OCI-LY7 (cell line): ENCODE data around the gene PNRC1. TPM values are rescaled to one million over a fixed set of nuclear protein-coding genes. Genes with fewer than 3 reads are reported as not detected.

ENCODE experiments used
- BruUV-seq: library from RNA; stranded (reverse); fragments of 400-500 nt; replicated peaks from 2 replicates; lab custom pipeline; 2021; lab: Mats Ljungman, UMichigan
- CTCF ChIA-PET: fragments of 300-600 bp; sonication (Branson Sonifier 250); formaldehyde crosslinking; loops from one replicate; lab custom pipeline; 2022; ENCODE audit warnings: antibody characterized with exemption; ENCODE audit not compliant: unreplicated experiment; lab: Charles Lee
- POLR2A ChIA-PET: fragments of 300-600 bp; sonication (Branson Sonifier 250); formaldehyde crosslinking; loops from one replicate; lab custom pipeline; 2022; ENCODE audit warnings: antibody characterized with exemption; lab: Charles Lee
- DNase-seq: peaks from one replicate; pipeline ENCODE4 v3.0.0-alpha.2; 2015; ENCODE audit warnings: low spot score
- H2AFZ ChIP-seq: fragments of 200-600 bp; sonication (generic), shearing (Covaris generic); 2 replicates; pipeline ENCODE4 v1.6.1; 2014; ENCODE audit warnings: mild to moderate bottlenecking, antibody characterized with exemption, low read length, moderate library complexity
- H3K27ac ChIP-seq: fragments of 200-600 bp; sonication (generic); 2 replicates; pipeline ENCODE4 v1.5.1; 2014; ENCODE audit warnings: mixed run types, low read depth, mild to moderate bottlenecking, moderate library complexity, low read length, inconsistent platforms; ENCODE audit not compliant: poor library complexity, severe bottlenecking
- H3K36me3 ChIP-seq: fragments of 200-600 bp; sonication (generic); 2 replicates; pipeline ENCODE4 v1.6.1; 2014; ENCODE audit warnings: mild to moderate bottlenecking, antibody characterized with exemption, low read length, moderate library complexity, mixed read lengths; ENCODE audit not compliant: insufficient read depth
- H3K4me1 ChIP-seq: fragments of 200-600 bp; sonication (generic); 2 replicates; pipeline ENCODE4 v1.5.1; 2014; ENCODE audit warnings: mild to moderate bottlenecking, low read length; ENCODE audit not compliant: insufficient read depth, poor library complexity, severe bottlenecking
- H3K4me2 ChIP-seq: fragments of 200-600 bp; sonication (generic); 2 replicates; pipeline ENCODE4 v1.6.1; 2014; ENCODE audit warnings: mild to moderate bottlenecking, low read length
- H3K4me3 ChIP-seq: fragments of 200-600 bp; sonication (generic); 2 replicates; pipeline ENCODE4 v1.5.1; 2014; ENCODE audit warnings: mild to moderate bottlenecking, low read depth, low read length; ENCODE audit not compliant: poor library complexity, severe bottlenecking
- H3K79me2 ChIP-seq: fragments of 200-600 bp; sonication (generic); 2 replicates; pipeline ENCODE4 v1.6.1; 2016; ENCODE audit warnings: low read depth, mild to moderate bottlenecking, low read length, moderate library complexity, mixed read lengths; ENCODE audit not compliant: insufficient read depth
- H3K9me2 ChIP-seq: fragments of 200-600 bp; sonication (generic); 2 replicates; pipeline ENCODE4 v1.6.1; 2016; ENCODE audit warnings: mild to moderate bottlenecking, low read length, mixed read lengths; ENCODE audit not compliant: insufficient read depth
- H3K9me3 ChIP-seq: fragments of 200-600 bp; sonication (generic); 2 replicates; pipeline ENCODE4 v1.6.1; 2014; ENCODE audit warnings: mild to moderate bottlenecking, mixed run types, low read length, mixed read lengths
- H4K20me1 ChIP-seq: fragments of 200-600 bp; sonication (generic); 2 replicates; pipeline ENCODE4 v1.6.1; 2014; ENCODE audit warnings: mild to moderate bottlenecking, antibody characterized with exemption, low read length, moderate library complexity, mixed read lengths; ENCODE audit not compliant: insufficient read depth
- CTCF ChIP-seq: fragments of 200-600 bp; sonication (generic); conservative IDR thresholded peaks from 2 replicates; pipeline ENCODE4 v1.5.1; 2014; ENCODE audit warnings: mild to moderate bottlenecking, antibody characterized with exemption, low read length, moderate library complexity, mixed read lengths
- EZH2phosphoT487 ChIP-seq: fragments of 200-600 bp; sonication (generic); IDR thresholded peaks from 2 replicates; pipeline ENCODE4 v1.6.1; 2018; ENCODE audit warnings: low read depth, borderline replicate concordance, mild to moderate bottlenecking, mixed run types, antibody characterized with exemption, low read length, moderate library complexity, mixed read lengths
- intact Hi-C: fragments of 100-400 bp; cut with micrococcal nuclease; formaldehyde crosslinking; loops from one replicate; pipeline ENCODE4 v1.10.0; 2022; ENCODE audit not compliant: unreplicated experiment
- total RNA-seq, 2 experiments: library from RNA; depleted of rRNA in 1 of 2; stranded (reverse); fragments of >200 nt in 1 of 2; shearing (Covaris generic) in 1 of 2; gene quantifications; 2 replicates each; pipeline ENCODE4 v1.2.3, GENCODE V29; 2014 to 2022

PNRC1 gene
- total RNA-seq, 2 experiments from 2014 or later, result 26.7 to 53.0 TPM

GRCh38 chr6:89068695-89069094 lies 11.9 kb upstream of the PNRC1 start:
- no peaks in the 10 kb centered on the region for H4K20me1 ChIP-seq
- BruUV-seq, result no TSS peak
- no peak for DNase-seq
- CTCF ChIA-PET, result no interaction called here
- POLR2A ChIA-PET, result interaction anchor here (0.7 kb wide), 1 partner anchor 315 kb away, joined by 3 read pairs; no protein-coding TSS in a partner anchor
- H3K36me3 ChIP-seq, result no peaks in the 10 kb centered on the region
- no peaks in the 10 kb centered on the region for H3K79me2 ChIP-seq
- H3K27ac ChIP-seq, result no peak overlapping the region
- peaks cover 6% of the 10 kb centered on the region; the same call in 1 of the 2 replicates for H3K9me3 ChIP-seq
- H3K4me1 ChIP-seq, result no peaks in the 10 kb centered on the region
- H3K9me2 ChIP-seq, result no peaks in the 10 kb centered on the region
- H3K4me2 ChIP-seq, result no peak overlapping the region
- intact Hi-C loops, result no loop called here
- H2AFZ ChIP-seq, result no peak overlapping the region
- no peak overlapping the region for H3K4me3 ChIP-seq
- TF ChIP-seq EZH2phosphoT487 (no peak), CTCF (no peak)

- intact Hi-C loops, result no loop called here
- ChIA-PET CTCF (no interaction called here), POLR2A (interaction anchor here (0.6 to 2.8 kb wide), 3 partner anchors 10 to 314 kb away, joined by 3 to 9 read pairs (median 4); partner anchors contain the start of gene PNRC1)
- H3K4me2 ChIP-seq, result no peak overlapping the region
- no peaks in the 10 kb centered on the region for H3K4me1 ChIP-seq
- peaks cover 7% of the 10 kb centered on the region; the same call in 1 of the 2 replicates for H3K9me3 ChIP-seq
- no peak overlapping the region for H2AFZ ChIP-seq
- H3K4me3 ChIP-seq, result no peak overlapping the region
- H3K27ac ChIP-seq, result no peak overlapping the region
- no peaks in the 10 kb centered on the region for H3K36me3 ChIP-seq
- H3K79me2 ChIP-seq, result no peaks in the 10 kb centered on the region
- TF ChIP-seq EZH2phosphoT487, result no peak
- no peak for TF ChIP-seq CTCF
- H4K20me1 ChIP-seq, result no peaks in the 10 kb centered on the region
- no TSS peak for BruUV-seq
- no peaks in the 10 kb centered on the region for H3K9me2 ChIP-seq
- no peak for DNase-seq
Measured at GRCh38 chr6:89069536-89070163, 10.9 kb upstream of the PNRC1 start.

- ChIA-PET CTCF (no interaction called here), POLR2A (interaction anchor here (1.1 to 2.8 kb wide), 3 partner anchors 9 to 33 kb away, joined by 3 to 9 read pairs (median 3); partner anchors contain the start of gene PNRC1)
- no TSS peak for BruUV-seq
- H3K79me2 ChIP-seq, result no peaks in the 10 kb centered on the region
- H3K4me2 ChIP-seq, result no peak overlapping the region
- peaks cover 7% of the 10 kb centered on the region; the same call in 1 of the 2 replicates for H3K9me3 ChIP-seq
- no peak for DNase-seq
- no peak overlapping the region for H3K4me3 ChIP-seq
- intact Hi-C loops, result no loop called here
- no peaks in the 10 kb centered on the region for H3K4me1 ChIP-seq
- H4K20me1 ChIP-seq, result no peaks in the 10 kb centered on the region
- TF ChIP-seq EZH2phosphoT487 (no peak), CTCF (no peak)
- no peaks in the 10 kb centered on the region for H3K36me3 ChIP-seq
- no peaks in the 10 kb centered on the region for H3K9me2 ChIP-seq
- no peak overlapping the region for H3K27ac ChIP-seq
- no peak overlapping the region for H2AFZ ChIP-seq
Measured at GRCh38 chr6:89071036-89071435, 9.5 kb upstream of the PNRC1 start.
